DMS 273 treated with DMSO at 0.1 percent for 48 hours (cell line): ENCODE measurements around the gene KIZ.
A peak's percentile ranks its signal among the peaks of the same experiment; 100 is the strongest.

Experiments
- DNase-seq: peaks from one replicate; lab custom pipeline; 2025; lab: John Stamatoyannopoulos, UW

Gene KIZ

GRCh38 chr20:21125849-21126580 lies at the start of gene KIZ:
Gene KIZ, plus strand, starts transcription at chr20:21126082. Its CDS starts 34 bp downstream, at chr20:21126116.
- peak; percentile 76 for DNase-seq

GRCh38 chr20:21077809-21078345 lies 48.0 kb upstream of the KIZ start:
- no peak for DNase-seq

GRCh38 chr20:21082584-21082983 lies 43.3 kb upstream of the KIZ start:
- DNase-seq, result no peak

GRCh38 chr20:21083825-21084325 lies 42.0 kb upstream of the KIZ start:
- no peak for DNase-seq

GRCh38 chr20:21087862-21088540 lies 37.9 kb upstream of the KIZ start:
- no peak for DNase-seq

- no peak for DNase-seq
These were observed 36.5 kb upstream of the KIZ start for GRCh38 chr20:21089391-21089790.

GRCh38 chr20:21090111-21090618 lies 35.7 kb upstream of the KIZ start:
- DNase-seq, result no peak

GRCh38 chr20:21090721-21091120 lies 35.2 kb upstream of the KIZ start:
- no peak for DNase-seq

- no peak for DNase-seq
These were observed 33.1 kb upstream of the KIZ start for GRCh38 chr20:21092806-21093205.

- DNase-seq, result no peak
These were observed 29.4 kb upstream of the KIZ start for GRCh38 chr20:21096321-21097043.

- peak; percentile 19 for DNase-seq
These were observed 25.9 kb upstream of the KIZ start for GRCh38 chr20:21099751-21100577.

GRCh38 chr20:21100578-21101452 lies 25.1 kb upstream of the KIZ start:
- no peak for DNase-seq

GRCh38 chr20:21101453-21101931 lies 24.4 kb upstream of the KIZ start:
- no peak for DNase-seq

- DNase-seq, result no peak
These were observed 23.8 kb upstream of the KIZ start for GRCh38 chr20:21101932-21102575.

GRCh38 chr20:21102603-21103311 lies 23.1 kb upstream of the KIZ start:
- no peak for DNase-seq

- DNase-seq, result no peak
These were observed 22.1 kb upstream of the KIZ start for GRCh38 chr20:21103582-21104465.

GRCh38 chr20:21104466-21104761 lies 21.5 kb upstream of the KIZ start:
- no peak for DNase-seq

- DNase-seq, result no peak
These were observed 21.0 kb upstream of the KIZ start for GRCh38 chr20:21104921-21105320.
